ENCODE measurements around the gene PGC. TPM values are rescaled to one million over a fixed set of nuclear protein-coding genes. Genes with fewer than 3 reads are reported as not detected.
A peak's percentile ranks its signal among the peaks of the same experiment; 100 is the strongest.

Gene PGC
- total RNA-seq, 3 donors from 2014 or later = not detected

DNA sequence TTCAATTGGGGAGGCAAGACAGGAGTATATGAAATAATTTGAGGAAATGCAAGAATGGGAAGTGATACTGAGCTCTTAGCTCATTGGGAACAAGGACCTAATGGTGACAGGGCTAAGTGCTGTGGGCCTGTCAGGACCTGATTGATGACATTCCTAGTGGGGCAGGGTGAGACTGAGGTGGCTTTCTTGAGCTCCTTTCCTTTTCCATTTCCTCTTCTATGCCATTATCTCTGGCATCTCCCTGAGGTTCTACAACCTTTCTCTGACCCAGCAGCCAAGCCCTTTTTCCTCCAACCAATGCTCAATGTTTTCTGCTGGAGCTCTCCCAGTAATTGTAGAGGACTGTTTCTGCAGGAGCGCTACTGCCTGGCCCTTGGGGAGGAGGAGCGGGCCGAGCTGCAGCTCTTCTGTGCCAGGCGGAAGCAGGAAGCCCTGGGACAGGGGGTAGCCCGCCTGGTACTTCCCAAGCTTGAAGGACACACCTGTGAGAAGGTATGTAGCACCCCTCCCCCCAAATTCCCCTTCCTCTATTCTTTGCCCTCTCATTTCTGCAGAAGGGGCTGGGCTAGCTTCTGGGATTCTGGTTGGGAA lies 37.5 kb upstream of the PGC start:
- intact Hi-C loops (cut with DNase I, micrococcal nuclease) = loop anchor here in 1 of 2 donors (10.0 kb wide), 1 partner anchor 260 kb away; no protein-coding TSS in a partner anchor
- H3K9me3 ChIP-seq = no peaks in the 10 kb centered on the region
- no peaks in the 10 kb centered on the region for H3K36me3 ChIP-seq (ENCODE audit: low read depth)
- TF ChIP-seq, protein P1, sequence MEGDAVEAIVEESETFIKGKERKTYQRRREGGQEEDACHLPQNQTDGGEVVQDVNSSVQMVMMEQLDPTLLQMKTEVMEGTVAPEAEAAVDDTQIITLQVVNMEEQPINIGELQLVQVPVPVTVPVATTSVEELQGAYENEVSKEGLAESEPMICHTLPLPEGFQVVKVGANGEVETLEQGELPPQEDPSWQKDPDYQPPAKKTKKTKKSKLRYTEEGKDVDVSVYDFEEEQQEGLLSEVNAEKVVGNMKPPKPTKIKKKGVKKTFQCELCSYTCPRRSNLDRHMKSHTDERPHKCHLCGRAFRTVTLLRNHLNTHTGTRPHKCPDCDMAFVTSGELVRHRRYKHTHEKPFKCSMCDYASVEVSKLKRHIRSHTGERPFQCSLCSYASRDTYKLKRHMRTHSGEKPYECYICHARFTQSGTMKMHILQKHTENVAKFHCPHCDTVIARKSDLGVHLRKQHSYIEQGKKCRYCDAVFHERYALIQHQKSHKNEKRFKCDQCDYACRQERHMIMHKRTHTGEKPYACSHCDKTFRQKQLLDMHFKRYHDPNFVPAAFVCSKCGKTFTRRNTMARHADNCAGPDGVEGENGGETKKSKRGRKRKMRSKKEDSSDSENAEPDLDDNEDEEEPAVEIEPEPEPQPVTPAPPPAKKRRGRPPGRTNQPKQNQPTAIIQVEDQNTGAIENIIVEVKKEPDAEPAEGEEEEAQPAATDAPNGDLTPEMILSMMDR (IDR thresholded peaks at IDR 0.05) = no peak
- no peak overlapping the region for H3K4me3 ChIP-seq
- H3K4me1 ChIP-seq (ENCODE audit: low read depth) = peaks cover 29% of the 10 kb centered on the region
- no peak for ATAC-seq
- DNase-seq = no peak

DNA sequence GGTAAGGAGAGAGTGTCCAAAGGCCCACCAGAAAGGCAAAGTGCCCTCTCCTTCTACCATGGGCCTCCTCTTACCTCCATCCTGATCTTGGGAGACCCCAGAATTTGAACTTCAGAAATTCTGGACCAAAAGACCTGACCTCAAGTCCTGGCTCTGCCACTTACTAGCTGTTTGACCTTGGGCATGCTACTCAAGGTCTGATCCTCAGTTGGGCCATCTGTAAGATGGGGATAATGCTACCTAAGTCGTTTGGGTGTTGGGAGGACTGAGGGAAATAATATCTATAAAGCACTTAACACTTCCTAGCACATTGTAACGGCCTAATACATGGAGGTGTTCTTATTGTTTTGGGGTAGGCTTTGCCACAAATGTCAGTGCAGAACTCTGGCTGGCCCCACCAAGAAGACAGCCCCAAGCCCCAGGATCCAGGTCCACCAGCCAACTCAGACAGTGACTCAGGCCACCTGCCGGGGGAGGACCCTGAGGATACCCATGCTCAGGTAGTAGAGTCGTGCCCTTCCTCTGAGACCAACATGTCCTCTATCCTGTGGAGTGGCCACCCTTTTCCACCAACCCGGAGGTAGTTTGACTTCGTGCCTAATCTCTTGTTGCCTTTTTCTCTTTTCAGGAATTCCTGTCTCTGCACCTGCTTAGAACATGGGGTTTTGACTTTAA lies 36.0 kb upstream of the PGC start:
- intact Hi-C loops (cut with DNase I, micrococcal nuclease) = loop anchor here in 1 of 2 donors (10.0 kb wide), 1 partner anchor 262 kb away; no protein-coding TSS in a partner anchor
- TF ChIP-seq, protein P1 (IDR thresholded peaks at IDR 0.05) = no peak
- H3K4me3 ChIP-seq = no peak overlapping the region
- ATAC-seq (no peak), DNase-seq (no peak)
- H3K36me3 ChIP-seq (ENCODE audit: low read depth) = no peaks in the 10 kb centered on the region
- H3K4me1 ChIP-seq (ENCODE audit: low read depth) = peaks cover 30% of the 10 kb centered on the region
- no peaks in the 10 kb centered on the region for H3K9me3 ChIP-seq

DNA sequence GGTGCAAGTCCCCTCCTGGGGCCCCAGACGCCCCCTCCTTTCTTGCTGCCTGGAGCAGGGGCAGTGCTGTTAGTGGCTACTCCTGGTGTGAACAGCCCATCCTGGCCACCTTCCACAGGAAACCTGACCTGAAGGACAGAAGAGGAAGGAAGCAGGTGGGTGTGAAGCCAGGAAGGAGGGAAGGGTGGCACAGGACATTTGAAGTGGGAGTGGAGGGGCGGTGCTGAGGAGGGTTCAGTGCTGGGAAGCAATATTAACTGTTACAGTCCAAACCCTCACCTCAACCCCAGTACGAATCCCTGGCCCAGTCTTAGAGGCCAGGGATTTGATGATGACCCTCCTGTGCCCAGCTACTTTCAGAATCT lies 34.2 kb upstream of the PGC start:
- H3K4me1 ChIP-seq (ENCODE audit: low read depth) = peaks cover 29% of the 10 kb centered on the region
- H3K9me3 ChIP-seq = no peaks in the 10 kb centered on the region
- intact Hi-C loops (cut with DNase I, micrococcal nuclease) = loop anchor here in 1 of 2 donors (10.0 kb wide), 1 partner anchor 263 kb away; no protein-coding TSS in a partner anchor
- no peaks in the 10 kb centered on the region for H3K36me3 ChIP-seq (ENCODE audit: low read depth)
- peak in 2 of 3 donors; percentile 57 to 65 for DNase-seq
- peak; percentile 30 for ATAC-seq
- H3K4me3 ChIP-seq = no peak overlapping the region
- TF ChIP-seq, protein P1 (IDR thresholded peaks at IDR 0.05) = no peak

DNA sequence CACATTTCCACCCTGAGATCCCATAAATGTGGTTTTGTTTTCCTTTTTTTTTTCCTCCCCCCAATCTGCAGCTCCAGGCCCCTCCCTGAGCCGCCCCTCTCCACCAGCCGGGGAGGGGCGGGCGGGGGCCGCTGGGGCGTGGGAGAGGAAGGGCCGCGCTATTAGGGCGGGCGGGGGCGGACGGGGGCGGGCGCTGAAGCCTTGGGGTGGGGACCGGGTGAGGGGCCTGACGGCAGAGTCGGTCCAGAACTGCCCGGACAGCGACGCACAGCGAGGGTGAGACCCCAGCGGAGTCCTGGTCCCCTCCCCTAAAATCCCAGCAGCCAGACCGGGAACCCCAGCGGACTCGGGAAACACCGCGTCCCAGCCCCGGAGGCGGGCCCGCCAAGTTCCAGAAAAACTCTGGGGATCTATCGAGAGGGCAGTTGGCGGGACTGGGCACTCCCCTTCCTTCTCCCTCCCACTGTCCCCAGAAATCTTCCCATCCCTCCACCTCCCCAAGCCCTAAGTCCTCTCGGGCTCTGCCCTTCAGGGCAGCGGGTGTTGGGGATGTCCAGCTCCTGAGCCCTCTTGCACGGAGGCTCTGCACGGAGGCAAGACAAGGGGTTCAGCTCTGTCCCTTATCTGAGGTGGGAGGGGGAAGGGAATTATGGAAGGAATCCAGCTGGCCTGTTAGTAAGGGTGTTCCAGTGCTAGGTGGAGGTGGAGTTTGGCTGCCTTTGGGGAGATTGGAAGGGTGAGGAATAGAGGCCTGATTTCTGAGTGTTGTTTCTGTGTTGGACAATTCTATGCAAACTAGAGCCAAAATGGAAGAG lies 33.6 kb upstream of the PGC start, which contains the start of gene PRICKLE4:
Gene PRICKLE4 (plus strand): TSS at position 232 of the 815 bp plus-strand sequence. CDS start 2,692 bp downstream, outside the sequence.
- peak within 1 kb of the TSS; percentile 50 for H3K4me3 ChIP-seq
- H3K36me3 ChIP-seq (ENCODE audit: low read depth) = no peaks in the 10 kb centered on the region
- H3K9me3 ChIP-seq = no peaks in the 10 kb centered on the region
- DNase-seq (peak; percentile 69 to 75 (median 71)), ATAC-seq (peak; percentile 43)
- H3K4me1 ChIP-seq (ENCODE audit: low read depth) = peaks cover 24% of the 10 kb centered on the region
- TF ChIP-seq, protein P1 (IDR thresholded peaks at IDR 0.05) = no peak
- intact Hi-C loops (cut with DNase I, micrococcal nuclease) = loop anchor here in 1 of 2 donors (10.0 kb wide), 1 partner anchor 264 kb away; no protein-coding TSS in a partner anchor

DNA sequence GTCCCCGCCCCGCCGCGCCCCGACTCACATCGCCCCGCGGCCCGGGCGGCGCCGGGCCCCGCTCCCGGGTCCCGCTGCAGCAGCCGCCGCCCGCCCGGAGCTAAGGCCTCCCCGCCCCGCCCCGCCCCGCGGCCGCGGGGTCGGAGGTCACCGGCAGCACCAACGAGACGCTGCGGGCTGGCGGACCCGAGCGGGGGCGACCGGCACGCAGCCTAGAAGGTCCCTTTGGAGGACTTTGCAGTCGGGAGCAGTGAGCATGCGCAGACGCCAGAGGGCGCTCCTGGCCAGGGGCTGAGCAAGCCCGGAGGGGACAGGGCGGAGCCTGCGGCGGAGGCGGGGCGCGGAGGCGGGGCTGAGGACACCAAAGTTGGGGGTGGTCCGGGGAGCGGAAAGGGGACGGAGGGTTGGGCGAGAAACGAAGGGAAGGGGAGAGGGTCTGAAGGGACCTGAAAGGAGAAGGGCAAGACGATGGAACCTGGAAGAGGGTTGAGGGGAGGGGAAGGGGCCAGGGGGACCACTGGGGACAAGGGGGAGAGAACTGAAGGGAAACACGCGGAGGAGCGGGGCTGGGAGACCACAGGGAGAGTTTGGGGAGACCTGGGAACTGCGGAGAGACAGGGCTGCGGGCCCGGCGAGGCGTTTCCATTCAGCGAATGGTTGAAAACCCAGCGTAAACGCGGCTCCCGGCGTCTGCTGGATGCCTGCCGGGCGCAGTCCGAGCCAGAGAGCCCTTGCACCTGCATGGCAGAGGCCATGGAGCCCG lies 32.8 kb upstream of the PGC start, which contains the start of gene FRS3:
Gene FRS3 (minus strand): TSS at position 113 of the 763 bp plus-strand sequence. CDS start 2,913 bp downstream, outside the sequence.
- DNase-seq = peak; percentile 99 to 100 (median 99)
- no peaks in the 10 kb centered on the region for H3K9me3 ChIP-seq
- peak; percentile 94 for ATAC-seq
- intact Hi-C loops (cut with DNase I, micrococcal nuclease) = loop anchor here in 1 of 2 donors (10.0 kb wide), 1 partner anchor 265 kb away; no protein-coding TSS in a partner anchor
- H3K4me3 ChIP-seq = peak within 1 kb of the TSS; percentile 50
- no peaks in the 10 kb centered on the region for H3K36me3 ChIP-seq (ENCODE audit: low read depth)
- peaks cover 22% of the 10 kb centered on the region for H3K4me1 ChIP-seq (ENCODE audit: low read depth)
- TF ChIP-seq, protein P1 (IDR thresholded peaks at IDR 0.05) = peak; percentile 96
